GM12878 (cell line): ENCODE measurements around the gene MDFIC2. TPM values are rescaled to one million over a fixed set of nuclear protein-coding genes. Genes with fewer than 3 reads are reported as not detected.

Experiments used
- ATAC-seq: fragments of 200-7000 bp; cut with Tn5 transposase; 3 replicates; pipeline ENCODE4 v1.9.1; 2020; ENCODE audit warnings: mild to moderate bottlenecking, moderate library complexity
- BruUV-seq: library from RNA; stranded (reverse); fragments of 400-500 nt; replicated peaks from 2 replicates; lab custom pipeline; 2021; lab: Mats Ljungman, UMichigan
- CTCF ChIA-PET: fragments of 300-600 bp; sonication (Branson Sonifier 250); formaldehyde crosslinking; extraction: SDS; loops from one replicate; lab custom pipeline; 2021; ENCODE audit warnings: inconsistent platforms; lab: Yijun Ruan, JAX
- POLR2A ChIA-PET: fragments of 350-600 bp; formaldehyde crosslinking; extraction: SDS; loops from one replicate; lab custom pipeline; 2021; ENCODE audit warnings: inconsistent platforms; lab: Charles Lee
- RAD21 ChIA-PET: fragments of 300-600 bp; sonication (Branson Sonifier 250); formaldehyde crosslinking; loops from one replicate; lab custom pipeline; 2023; ENCODE audit warnings: antibody characterized with exemption; ENCODE audit not compliant: unreplicated experiment; lab: Charles Lee
- SMC1A ChIA-PET: fragments of 300-600 bp; sonication (Branson Sonifier 250); formaldehyde crosslinking; loops from one replicate; lab custom pipeline; 2023; ENCODE audit not compliant: unreplicated experiment, uncharacterized antibody; lab: Charles Lee
- DNase-seq: peaks from one replicate; pipeline ENCODE4 v3.0.0-alpha.2; 2011; ENCODE audit warnings: low read depth, low spot score
- FAIRE-seq: peaks from 3 replicates; lab custom pipeline; 2011; peaks lifted over from hg19 to GRCh38; lab: Jason Lieb, UNC
- H2AFZ ChIP-seq: 2 replicates; pipeline ENCODE4 v1.6.0; 2011; ENCODE audit warnings: low read depth, low read length, control low read depth; ENCODE audit not compliant: control insufficient read depth
- H3K27ac ChIP-seq: 2 replicates; pipeline ENCODE4 v1.5.1; 2011; ENCODE audit warnings: control low read depth; ENCODE audit not compliant: control insufficient read depth, insufficient read depth
- H3K27me3 ChIP-seq, 2 experiments: replicated peaks in 1 of 2; 2 replicates each; pipeline versions ENCODE4 v1.6.0 to v1.6.1; 2011; ENCODE audit warnings: low read length in 1 of 2; ENCODE audit not compliant: control insufficient read depth in 2 of 2, insufficient read depth in 2 of 2
- H3K36me3 ChIP-seq, 2 experiments: 2 replicates each; pipeline ENCODE4 v1.5.1; 2011; ENCODE audit warnings: low read length in 1 of 2; ENCODE audit not compliant: control insufficient read depth in 2 of 2, insufficient read depth in 2 of 2
- H3K4me1 ChIP-seq: 2 replicates; pipeline ENCODE4 v1.6.1; 2011; ENCODE audit warnings: mild to moderate bottlenecking, low read length, moderate library complexity, mixed read lengths; ENCODE audit not compliant: control insufficient read depth, insufficient read depth
- H3K4me2 ChIP-seq: 2 replicates; pipeline ENCODE4 v1.6.0; 2011; ENCODE audit warnings: control low read depth; ENCODE audit not compliant: control insufficient read depth, insufficient read depth
- H3K4me3 ChIP-seq: fragments of 200-600 bp; sonication (generic); 2 replicates; pipeline ENCODE4 v1.5.1; 2016
- H3K79me2 ChIP-seq: 2 replicates; pipeline ENCODE4 v1.6.0; 2011; ENCODE audit warnings: low read length; ENCODE audit not compliant: control insufficient read depth, insufficient read depth
- H3K9ac ChIP-seq: 2 replicates; pipeline ENCODE4 v1.8.0; 2011; ENCODE audit warnings: low read length, control low read depth, mixed read lengths; ENCODE audit not compliant: control insufficient read depth, insufficient read depth
- H3K9me3 ChIP-seq: replicated peaks from 3 replicates; pipeline ENCODE4 v1.5.1; 2011; ENCODE audit warnings: mild to moderate bottlenecking, low read length; ENCODE audit not compliant: control insufficient read depth, insufficient read depth
- H4K20me1 ChIP-seq: 2 replicates; pipeline ENCODE4 v1.6.0; 2011; ENCODE audit not compliant: control insufficient read depth, insufficient read depth
- BCL11A ChIP-seq: IDR thresholded peaks from 2 replicates; pipeline ENCODE4 v1.6.1; 2011; ENCODE audit warnings: low read depth, low read length
- DPF2 ChIP-seq: fragments of 450-650 bp; IDR thresholded peaks from 2 replicates; pipeline ENCODE4 v1.6.1; 2017; ENCODE audit warnings: mild to moderate bottlenecking
- MYB ChIP-seq: fragments of 150-350 bp; IDR thresholded peaks from 2 replicates; pipeline ENCODE4 v1.6.1; 2014; ENCODE audit warnings: mild to moderate bottlenecking, low read depth, low read length, borderline replicate concordance
- NFYA ChIP-seq: IDR thresholded peaks from 2 replicates; pipeline ENCODE4 v1.6.1; 2011; ENCODE audit warnings: low read depth, mild to moderate bottlenecking, low read length, improper control_type of control experiment, borderline replicate concordance
- NR2C1 ChIP-seq: fragments of 450-650 bp; IDR thresholded peaks from 2 replicates; pipeline ENCODE4 v1.6.1; 2017; ENCODE audit warnings: antibody characterized with exemption, mild to moderate bottlenecking, moderate library complexity
- PML ChIP-seq: IDR thresholded peaks from 2 replicates; pipeline ENCODE4 v1.6.1; 2012; ENCODE audit warnings: low read length, inconsistent platforms
- RB1 ChIP-seq: fragments of 450-650 bp; formaldehyde crosslinking; IDR thresholded peaks from 2 replicates; pipeline ENCODE4 v1.6.1; 2017; ENCODE audit warnings: mild to moderate bottlenecking, borderline replicate concordance
- ZBTB33 ChIP-seq: fragments of 450-650 bp; IDR thresholded peaks from 2 replicates; pipeline ENCODE4 v1.6.1; 2017; ENCODE audit warnings: mild to moderate bottlenecking
- WGBS: methylation state at CpG from one replicate; pipeline ENCODE4 v1.1.6; 2016; ENCODE audit warnings: low lambda C conversion rate; ENCODE audit not compliant: insufficient replicate concordance, insufficient coverage; ENCODE audit errors: missing lambda C conversion rate; 5-methylcytosine and 5-hydroxymethylcytosine counted together
- in situ Hi-C: fragments of 300-500 bp; cut with MboI; formaldehyde crosslinking; loops from 9 replicates; pipeline ENCODE4 v1.14.3; 2018; ENCODE audit warnings: mixed read lengths
- intact Hi-C: fragments of 100-400 bp; cut with micrococcal nuclease; formaldehyde crosslinking; loops from one replicate; pipeline ENCODE4 v1.14.2; 2022; ENCODE audit not compliant: unreplicated experiment
- polyA plus RNA-seq, 11 experiments: library from polyadenylated mRNA; depleted of rRNA in 4 of 11; unstranded in 6 of 11; stranded (reverse) in 5 of 11; fragments of >200 nt; fragmentation: Nextera tagmentation in 4 of 11; fragmentation: Illumina TruSeq in 1 of 11; extraction: Ambion mirVana in 4 of 11; extraction: Trizol in 1 of 11; gene quantifications; 1 replicate in 1 of 11; 2 replicates in 10 of 11; pipeline versions ENCODE4 v1.2.1 to v1.2.3, GENCODE V29; 2011 to 2016; ENCODE audit warnings: inconsistent platforms in 2 of 11, missing spikeins in 2 of 11, low read depth in 1 of 11
- total RNA-seq, 4 experiments: library from RNA; depleted of rRNA in 3 of 4; stranded (reverse); fragments of >200 nt in 3 of 4; fragmentation: Illumina TruSeq in 1 of 4; extraction: Trizol in 1 of 4; gene quantifications; 2 replicates each; pipeline versions ENCODE4 v1.2.1 to v1.2.3, GENCODE V29; 2013 to 2021

Gene MDFIC2
- total and polyA plus RNA-seq, 10 of the 15 experiments (the other 5 are each of a cell fraction or from before 2014, with no cell fraction given), result not detected

DNA sequence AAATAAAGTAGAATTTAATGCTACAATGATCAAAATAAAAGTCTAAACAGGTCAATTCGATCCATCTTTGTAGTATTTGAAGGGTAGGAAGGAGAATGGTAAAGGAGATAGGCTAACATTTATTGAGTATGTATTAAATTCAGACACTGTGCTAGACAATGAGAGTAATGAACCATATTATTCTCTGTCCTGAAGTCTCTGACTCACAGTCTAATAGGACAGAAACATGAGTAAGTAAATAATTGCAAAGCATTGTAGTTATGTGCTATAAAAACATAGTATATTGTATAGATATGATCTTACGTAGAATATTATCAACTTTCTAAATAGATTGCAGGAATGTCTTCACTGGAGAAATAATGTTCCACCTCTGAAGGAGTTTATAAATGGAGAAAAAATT, 64.5 kb downstream of the MDFIC2 start:
- in situ Hi-C loops, result no loop called here
- FAIRE-seq, result no peak
- ChIA-PET RAD21 (no interaction called here), SMC1A (no interaction called here), POLR2A (no interaction called here), CTCF (no interaction called here)
- intact Hi-C loops, result no loop called here
- H3K27ac ChIP-seq, result no peak overlapping the region
- H2AFZ ChIP-seq, result no peak overlapping the region
- no peak overlapping the region for H3K4me3 ChIP-seq
- no peaks in the 10 kb centered on the region for H4K20me1 ChIP-seq
- TF ChIP-seq PML (no peak), DPF2 (no peak), ZBTB33 (no peak), NR2C1 (no peak), RB1 (no peak), NFYA (no peak), BCL11A (no peak), MYB (no peak)
- no peak for DNase-seq
- H3K9me3 ChIP-seq, result no peaks in the 10 kb centered on the region
- H3K27me3 ChIP-seq, result no peaks in the 10 kb centered on the region
- H3K4me1 ChIP-seq, result no peaks in the 10 kb centered on the region
- H3K9ac ChIP-seq, result no peak overlapping the region
- no TSS peak for BruUV-seq
- no peaks in the 10 kb centered on the region for H3K36me3 ChIP-seq
- 29% methylated on average over 2 of the region's 2 CpGs for WGBS
- H3K79me2 ChIP-seq, result no peaks in the 10 kb centered on the region
- H3K4me2 ChIP-seq, result no peak overlapping the region
- ATAC-seq, result no peak
